ENCODE data around the gene CDC42. TPM values are rescaled to one million over a fixed set of nuclear protein-coding genes. Genes with fewer than 3 reads are reported as not detected.

The CDC42 gene
- total and polyA plus RNA-seq, 9 of the 15 experiments (the other 6 are each of a cell fraction or from before 2014, with no cell fraction given), result 186 to 398 (median 325) TPM

GRCh38 chr1:22053017-22053860 is 730 bp downstream of the CDC42 start (continued):
- TF ChIP-seq ZNF584 (CRISPR knock-in tag; IDR thresholded peaks at IDR 0.05; ENCODE audit: low read depth) (no peak), ZNF583 (CRISPR knock-in tag; IDR thresholded peaks at IDR 0.05) (no peak), SRF (CRISPR knock-in tag; IDR thresholded peaks at IDR 0.05) (peak in 1 of 2 experiments; percentile 27; a peak in 1 of 4 replicates), MXD1 (CRISPR knock-in tag; IDR thresholded peaks at IDR 0.05; ENCODE audit: borderline replicate concordance, poor library complexity, severe bottlenecking) (no peak), GMEB1 (CRISPR knock-in tag; IDR thresholded peaks at IDR 0.05) (no peak), ETS1 (conservative IDR thresholded peaks at IDR 0.05; ENCODE audit: control insufficient read depth, low read depth, low read length) (peak; percentile 71; the same call in 1 of the 2 replicates), ZFP36 (IDR thresholded peaks at IDR 0.05; ENCODE audit: low read depth, low read length, partially characterized antibody) (no peak), NELFE (IDR thresholded peaks at IDR 0.05; ENCODE audit: insufficient read depth, insufficient read length) (no peak), CBFA2T2 (conservative IDR thresholded peaks at IDR 0.05) (no peak), EP400 (IDR thresholded peaks at IDR 0.05) (peak; percentile 20), GTF3C2 (IDR thresholded peaks at IDR 0.05; ENCODE audit: borderline replicate concordance, extremely low read depth, insufficient read length) (no peak), SMARCB1 (IDR thresholded peaks at IDR 0.05; ENCODE audit: insufficient read length, low read depth) (no peak), BRD4 (IDR thresholded peaks at IDR 0.05) (no peak), XRCC5 (IDR thresholded peaks at IDR 0.05; ENCODE audit: low read depth, low read length) (0 out of 2 replicates have a peak, but pooled peaks have one; percentile 33), HNRNPL (IDR thresholded peaks at IDR 0.05; ENCODE audit: low read depth, low read length) (no peak), PCBP2 (IDR thresholded peaks at IDR 0.05; ENCODE audit: low read depth, low read length, poor library complexity, severe bottlenecking) (peak; percentile 23), FOSL1 (tag; conservative IDR thresholded peaks at IDR 0.05) (no peak), GATA2 (CRISPR knock-in tag; IDR thresholded peaks at IDR 0.05) (no peak), RBFOX2 (IDR thresholded peaks at IDR 0.05; ENCODE audit: low read depth, low read length) (peak; percentile 78), GTF2A2 (tag; IDR thresholded peaks at IDR 0.05) (peak; percentile 43; the same call in 1 of the 2 replicates), ZNF253 (CRISPR knock-in tag; conservative IDR thresholded peaks at IDR 0.05) (no peak)
